GM21528 (cell line): ENCODE data around the gene GRID2.

Source experiments
- ATAC-seq: cut with Tn5 transposase; IDR thresholded peaks from one replicate; pipeline ENCODE4 v1.9.1; 2021; ENCODE audit warnings: mild to moderate bottlenecking, moderate library complexity; ENCODE audit not compliant: unreplicated experiment, low FRiP score

GRID2 gene

DNA sequence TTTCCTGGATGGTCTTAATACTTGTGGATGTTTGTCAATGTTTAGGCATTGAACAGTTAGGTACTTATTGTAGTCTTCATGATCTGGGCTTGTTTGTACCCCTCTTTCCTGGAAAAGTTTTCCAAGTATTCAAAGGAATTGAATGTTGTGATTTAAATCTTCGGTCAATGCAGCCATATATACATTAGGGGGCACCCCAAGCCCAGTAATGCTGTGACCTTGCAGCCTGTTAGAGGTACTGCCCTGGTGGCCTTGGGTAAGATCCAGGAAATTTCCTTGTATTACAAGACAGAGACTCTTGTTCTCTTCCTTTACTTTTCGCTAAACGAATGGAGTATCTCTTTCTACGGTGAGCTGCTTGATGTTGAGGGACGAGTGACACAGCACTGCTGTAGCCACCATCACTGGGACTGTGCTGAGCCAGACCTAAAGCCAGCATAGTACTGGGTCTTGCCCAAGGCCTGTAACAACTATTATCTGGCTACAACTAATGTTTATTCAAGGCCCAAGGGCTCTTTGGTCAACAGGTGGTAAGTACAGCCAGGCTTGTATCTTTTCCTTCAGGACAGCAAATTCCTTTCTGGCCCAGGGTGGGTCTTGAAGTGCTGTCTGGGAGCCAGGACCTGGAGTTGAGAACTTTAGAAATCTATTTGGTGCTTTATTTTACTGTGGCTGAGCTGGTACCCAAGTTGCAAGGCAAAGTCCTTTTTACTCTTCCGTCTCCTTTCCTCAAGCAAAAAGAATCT, 1406.5 kb downstream of the GRID2 start:
- ATAC-seq, result peak; percentile 70

DNA sequence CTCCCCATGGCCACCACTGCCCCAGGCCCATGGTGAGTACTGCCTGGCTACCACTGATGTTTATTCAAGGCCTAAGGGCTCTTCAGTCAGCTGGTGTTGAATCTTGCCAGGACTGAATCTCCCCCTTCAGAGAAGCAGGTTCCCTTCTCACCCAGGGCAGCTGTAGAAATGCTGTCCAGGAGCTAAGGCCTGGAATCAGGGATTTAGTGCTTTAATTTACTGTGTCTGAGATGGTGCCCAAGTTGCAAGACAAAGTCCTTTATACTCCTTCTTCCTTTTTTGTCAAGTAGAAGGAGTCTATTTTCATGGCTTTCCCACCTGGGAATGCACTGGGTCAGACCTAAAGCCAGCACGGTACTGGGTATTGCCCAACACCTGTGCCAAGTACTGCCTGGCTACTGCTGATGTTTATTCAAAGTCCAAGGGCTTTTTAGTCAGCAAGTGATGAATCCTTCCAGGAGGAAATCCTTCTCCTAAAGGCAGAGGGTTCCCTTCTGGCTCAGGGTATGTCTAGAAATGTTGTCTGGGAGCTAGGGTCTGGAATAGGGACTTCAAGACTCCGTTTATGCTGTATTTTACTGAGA, 1407.2 kb downstream of the GRID2 start:
- no peak for ATAC-seq

DNA sequence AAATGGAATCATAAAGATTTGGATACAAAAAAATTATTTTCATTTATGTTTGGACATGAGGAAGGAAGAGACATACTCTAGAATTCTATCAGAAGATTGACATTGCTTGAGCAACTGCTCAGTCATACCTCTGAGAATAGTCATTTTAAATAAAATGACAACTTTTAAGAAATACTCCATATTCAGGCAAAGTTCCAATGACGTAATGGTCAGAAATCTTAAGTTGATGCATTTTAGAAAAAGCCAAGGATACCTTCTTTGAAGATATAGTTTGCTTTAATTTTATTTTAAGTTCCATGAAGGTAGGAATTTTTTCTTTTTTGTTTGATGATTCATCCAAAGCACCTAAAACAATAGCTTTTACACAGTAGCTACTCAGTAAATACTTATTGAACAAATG, 1414.5 kb downstream of the GRID2 start:
- ATAC-seq, result no peak

DNA sequence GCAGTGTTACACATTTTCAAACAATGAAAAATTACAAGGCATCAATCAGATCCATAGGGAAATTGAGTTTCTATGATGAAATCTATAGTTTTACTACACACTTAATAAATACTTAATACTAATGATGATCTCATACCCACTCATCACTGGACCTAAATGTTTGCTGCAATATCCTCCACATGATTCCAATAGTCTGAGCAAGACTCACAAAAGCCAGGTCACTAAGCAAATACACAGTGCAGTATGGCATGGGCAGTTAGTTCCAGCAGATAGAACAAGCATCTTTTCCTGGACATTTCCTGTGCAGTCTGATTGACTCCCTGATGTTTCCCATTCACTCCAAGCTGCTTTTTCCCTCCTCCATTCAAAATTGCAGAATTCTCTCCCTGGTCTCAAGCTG, 1415.8 kb downstream of the GRID2 start:
- no peak for ATAC-seq

DNA sequence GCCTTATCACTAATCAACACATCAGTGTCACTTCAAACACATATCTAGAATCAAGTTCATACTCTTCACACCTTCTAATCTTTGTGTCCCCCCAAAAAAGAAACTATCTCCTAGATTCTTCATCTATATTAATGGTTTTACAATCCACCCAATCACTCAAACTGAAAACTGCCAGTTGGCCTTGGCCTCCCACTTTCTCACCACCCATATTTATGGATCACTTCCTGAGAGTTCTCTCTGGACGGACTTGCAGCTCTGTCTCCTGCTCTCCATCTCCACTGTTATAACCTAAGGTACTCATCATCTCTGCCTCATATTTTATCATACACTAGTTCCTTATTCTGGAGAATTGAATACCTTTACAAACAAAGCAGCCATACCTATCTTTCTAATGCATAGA, 1418.7 kb downstream of the GRID2 start:
- no peak for ATAC-seq

DNA sequence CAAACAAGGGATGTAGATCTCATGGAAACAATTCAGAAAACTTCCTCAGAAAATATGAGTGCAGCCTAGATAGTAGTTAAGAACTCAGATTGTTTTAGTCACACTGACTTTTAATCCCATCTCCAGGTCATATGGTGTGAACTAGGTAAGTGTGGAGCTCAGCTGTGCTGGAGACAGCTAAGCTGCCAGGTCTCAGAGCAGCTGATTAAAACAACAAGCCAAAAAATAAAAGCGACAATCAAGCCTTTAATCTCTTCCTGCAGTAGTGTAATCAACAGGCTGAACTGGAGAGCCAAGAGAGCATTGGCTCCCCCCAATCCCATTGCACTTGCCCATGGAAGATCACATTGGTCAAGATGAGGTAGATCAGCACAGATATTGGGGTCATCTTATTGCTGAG, 1426.5 kb downstream of the GRID2 start:
- ATAC-seq, result no peak

GRCh38 chr4:93730760-93731159, 1427.0 kb downstream of the GRID2 start:
- ATAC-seq, result no peak

DNA sequence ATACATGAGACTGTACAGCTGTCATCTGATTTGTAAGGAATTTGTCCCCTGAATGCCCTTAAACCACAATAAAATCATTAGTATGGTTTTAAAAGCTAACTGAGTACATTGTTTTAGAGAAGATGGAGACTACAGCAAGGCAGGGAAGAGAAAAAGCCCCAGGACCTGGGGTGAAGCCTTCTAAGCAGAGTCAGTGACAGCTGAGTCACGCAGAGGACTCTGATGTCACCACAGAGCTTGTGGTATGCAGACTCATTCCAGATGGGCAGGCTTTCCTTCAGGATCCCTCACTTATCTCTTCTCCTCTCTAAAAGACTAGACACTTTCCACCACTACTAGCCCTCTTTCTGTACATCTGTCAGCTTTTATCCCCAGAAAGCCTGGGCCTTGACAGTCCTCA, 1427.7 kb downstream of the GRID2 start:
- no peak for ATAC-seq

DNA sequence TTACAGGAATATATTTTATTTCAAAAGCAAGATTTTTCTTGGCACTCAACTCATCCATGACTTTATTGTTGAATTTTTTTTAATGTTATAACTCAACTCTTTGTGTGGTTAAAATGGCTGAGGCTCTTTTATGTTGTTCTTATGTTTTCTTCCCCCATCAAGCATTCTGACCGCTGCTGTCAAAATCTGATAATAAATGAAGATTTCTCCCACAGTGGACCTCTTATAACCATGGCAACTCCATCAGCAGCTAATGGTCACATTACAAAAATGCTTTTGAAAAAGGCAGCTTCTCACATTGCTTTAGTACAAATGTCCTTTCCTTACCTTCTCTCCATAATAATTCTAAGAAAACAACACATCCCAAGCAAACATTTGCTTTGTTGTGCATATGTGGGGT, 1428.7 kb downstream of the GRID2 start:
- no peak for ATAC-seq

- ATAC-seq, result no peak
Measured at GRCh38 chr4:93740890-93741289, 1437.1 kb downstream of the GRID2 start.

GRCh38 chr4:93743022-93743421, 1439.3 kb downstream of the GRID2 start:
- no peak for ATAC-seq

DNA sequence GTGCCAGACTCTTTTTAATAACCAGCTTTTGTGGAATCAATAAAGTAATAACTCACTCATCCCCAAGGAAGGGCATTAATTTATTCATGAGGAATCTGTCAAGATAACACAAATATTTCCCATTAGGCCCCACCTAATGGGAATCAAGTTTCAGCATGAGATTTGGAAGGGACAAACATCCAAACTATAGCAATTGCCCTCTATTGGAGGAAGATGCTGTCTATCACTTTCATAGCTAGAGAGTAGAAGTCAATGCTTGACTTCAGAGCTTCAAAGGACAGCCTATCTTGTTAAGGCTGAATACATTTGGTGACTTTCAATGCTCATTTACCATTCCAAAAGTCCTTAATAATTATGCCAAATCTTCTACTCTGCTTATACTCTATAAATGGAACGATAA, 1439.9 kb downstream of the GRID2 start:
- no peak for ATAC-seq

GRCh38 chr4:93744961-93745360, 1441.2 kb downstream of the GRID2 start:
- ATAC-seq, result no peak

DNA sequence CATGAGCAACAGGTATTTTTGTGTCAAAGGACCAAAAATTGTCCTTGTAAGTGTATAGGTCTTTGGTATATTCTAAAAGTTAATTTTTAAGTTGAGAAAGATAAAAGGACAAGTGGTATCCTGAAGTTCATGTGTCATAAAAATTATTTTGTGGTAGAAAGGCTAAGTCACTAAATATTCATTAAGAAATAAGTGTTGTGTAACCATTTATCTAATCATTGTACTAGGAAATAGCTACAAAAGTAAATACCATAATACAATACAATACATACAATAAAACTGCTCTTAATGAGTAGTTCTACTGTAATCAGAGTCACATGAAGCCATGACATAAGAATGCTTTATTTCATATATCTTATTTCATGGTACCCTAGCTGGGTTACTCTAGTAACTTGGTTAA, 1442.3 kb downstream of the GRID2 start:
- ATAC-seq, result no peak

- ATAC-seq, result no peak
Measured at GRCh38 chr4:93747220-93747619, 1443.5 kb downstream of the GRID2 start.

DNA sequence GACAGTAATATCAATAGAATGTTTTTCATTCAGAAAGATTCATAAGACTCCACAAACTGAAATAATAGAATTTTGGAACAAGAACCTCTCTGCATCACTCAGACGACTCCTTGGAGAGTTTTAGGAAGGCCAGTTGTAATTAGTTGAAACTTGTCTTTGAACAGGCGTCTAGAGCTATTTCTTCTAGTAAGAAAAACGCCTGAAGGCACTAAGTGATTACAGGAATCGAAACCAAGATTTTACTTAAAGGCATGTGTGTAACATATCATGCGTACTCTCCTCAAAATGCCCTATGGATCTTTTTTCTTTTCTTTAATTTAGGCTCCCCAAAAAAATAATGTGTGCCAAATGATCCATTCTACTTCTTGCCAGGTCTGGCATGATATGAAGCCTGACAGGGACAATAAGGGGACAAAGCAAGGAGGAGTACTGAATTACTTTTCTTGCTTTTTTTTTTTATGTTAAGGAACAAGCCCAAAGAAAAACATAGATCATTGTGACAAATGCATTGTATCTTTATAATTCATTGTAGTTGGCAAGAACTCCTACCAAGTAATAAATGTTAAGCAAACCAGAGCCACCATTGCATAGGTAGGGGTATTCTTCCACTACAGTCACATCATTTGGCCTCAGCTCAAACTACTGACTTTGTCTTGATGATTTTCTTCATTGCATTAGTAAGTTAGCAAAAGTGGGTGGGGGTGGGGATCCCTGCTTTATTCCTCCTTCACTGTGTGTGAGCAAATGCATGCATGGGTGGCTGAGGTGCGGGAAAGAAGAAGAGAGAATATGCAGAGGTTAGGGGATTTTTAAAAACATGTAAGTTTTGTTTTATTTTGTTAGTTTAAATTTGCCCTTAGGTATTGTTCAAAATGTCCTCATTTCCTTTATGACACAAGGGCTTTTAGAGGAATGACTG, 1444.9 kb downstream of the GRID2 start:
- ATAC-seq, result peak; percentile 42

DNA sequence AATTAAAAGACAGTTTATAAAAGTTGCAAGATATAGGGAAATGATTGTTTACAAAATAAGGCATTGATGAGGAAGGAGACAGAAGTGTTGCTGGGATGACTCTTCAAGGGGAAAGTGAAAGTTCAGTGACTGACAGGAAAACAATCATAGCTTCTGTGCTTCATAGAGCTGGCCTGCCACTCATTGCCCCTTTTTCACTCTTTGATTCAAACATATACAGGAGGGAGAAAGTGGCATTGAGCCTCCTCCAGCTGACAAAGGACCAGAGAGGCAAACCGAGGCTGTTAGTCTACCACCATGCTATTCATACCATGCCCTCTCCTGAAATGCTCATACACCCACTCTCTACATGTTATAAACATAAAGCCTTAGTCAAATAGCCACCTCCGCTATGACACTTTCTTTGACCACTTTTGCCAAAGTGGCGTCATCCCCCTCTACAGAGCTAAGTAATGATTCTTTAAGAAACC, 1445.6 kb downstream of the GRID2 start:
- peak; percentile 86 for ATAC-seq

DNA sequence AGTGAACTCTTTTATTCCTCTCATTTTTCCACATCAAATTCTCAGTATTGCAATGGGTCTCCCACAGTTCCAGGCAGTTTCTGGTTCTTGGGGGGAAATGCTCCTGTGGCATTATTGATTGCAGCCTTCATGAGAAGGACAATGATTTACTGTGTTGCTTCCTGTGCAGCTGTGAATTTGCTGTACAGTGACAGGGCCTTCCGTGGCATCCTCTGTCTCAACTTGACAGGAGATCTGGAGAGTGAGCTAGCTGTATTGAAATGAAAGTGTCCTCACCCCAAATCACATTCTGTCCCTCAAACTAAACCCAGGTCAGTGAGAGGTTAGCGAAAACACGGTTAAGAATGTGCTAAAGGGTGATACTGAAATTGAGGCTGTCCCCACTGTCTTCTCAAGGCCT, 1447.6 kb downstream of the GRID2 start:
- no peak for ATAC-seq

GRCh38 chr4:93756101-93756500, 1452.3 kb downstream of the GRID2 start:
- ATAC-seq, result no peak

DNA sequence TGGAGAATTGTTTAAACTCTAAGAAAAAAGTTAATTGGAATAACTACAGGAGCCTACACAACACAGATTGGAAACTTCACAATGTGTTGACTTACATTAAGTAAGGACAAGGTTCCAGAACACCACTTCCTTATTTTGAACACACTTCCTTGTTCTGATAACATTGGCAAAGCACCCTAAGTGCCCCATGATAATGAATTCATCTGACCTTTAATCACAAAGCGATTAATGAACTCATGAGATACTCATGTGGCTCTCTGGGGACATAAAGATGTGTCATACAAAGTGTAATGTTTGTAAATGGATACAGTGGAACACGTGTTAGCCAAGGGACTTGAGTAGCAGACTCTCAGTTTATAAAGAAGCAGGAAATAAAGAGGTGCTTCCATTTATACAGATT, 1455.7 kb downstream of the GRID2 start:
- ATAC-seq, result no peak

- no peak for ATAC-seq
Measured at GRCh38 chr4:93760284-93760683, 1456.5 kb downstream of the GRID2 start.
